ENCODE data around the gene AMPD2. TPM values are rescaled to one million over a fixed set of nuclear protein-coding genes. Genes with fewer than 3 reads are reported as not detected.

The AMPD2 gene
- total and polyA plus RNA-seq, 2 of the 8 experiments (the other 6 are each of a cell fraction or from before 2014, with no cell fraction given): 37.2 to 67.7 TPM

DNA sequence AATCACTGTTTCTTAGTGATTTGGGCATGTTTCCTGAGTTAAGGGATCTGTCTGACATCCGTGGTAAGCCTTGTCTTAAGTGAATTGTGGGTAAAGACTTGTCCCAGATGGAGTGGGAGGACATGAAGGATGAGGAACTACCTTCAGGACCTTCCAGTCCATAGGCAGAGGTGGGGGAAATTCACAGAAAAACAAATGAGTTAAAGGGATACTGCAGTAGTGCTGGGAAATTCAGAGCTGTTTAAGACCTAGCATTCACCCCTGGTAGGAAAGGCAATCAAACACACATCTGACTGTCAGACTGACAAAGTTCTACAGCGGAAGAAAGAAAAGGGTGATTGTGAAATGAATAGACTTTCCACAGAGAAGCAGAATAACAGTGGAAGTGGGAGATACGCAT lies 3.2 kb upstream of the AMPD2 start:
- Histone ChIP-seq H3K23me2 (ENCODE audit: low read depth, low read length) (peaks cover 16% of the 10 kb centered on the region), H2AK5ac (ENCODE audit: low read depth, low read length) (no peak overlapping the region), H3K4me2 (ENCODE audit: insufficient read depth in 1 of 2, low read depth in 2 of 2, low read length in 2 of 2) (no peak overlapping the region; a peak in 1 of 4 replicates), H3K79me2 (ENCODE audit: control insufficient read depth in 1 of 2, insufficient read depth in 2 of 2, low read length in 2 of 2) (peaks cover 0 to 5% of the 10 kb centered on the region in 2 experiments; a peak in 2 of 4 replicates), H2BK20ac (ENCODE audit: low read length) (no peak overlapping the region), H3K27ac (ENCODE audit: low read depth, low read length) (no peak overlapping the region), H2BK15ac (ENCODE audit: low read length) (peak overlapping the region; percentile 89; the same call in 1 of the 2 replicates), H2BK5ac (ENCODE audit: low read depth, low read length) (no peak overlapping the region), H3K9ac (replicated peaks in 1 of 4; ENCODE audit: extremely low read depth in 1 of 4, low read depth in 3 of 4, low read length in 3 of 4) (no peak overlapping the region), H2AFZ (ENCODE audit: low read length) (no peak overlapping the region), H4K91ac (replicated peaks; ENCODE audit: insufficient read length, low read length) (no peak overlapping the region), H3K9me3 (ENCODE audit: insufficient read depth in 2 of 2, low read depth in 1 of 2, low read length in 1 of 2) (no peaks in the 10 kb centered on the region), H4K20me1 (replicated peaks in 1 of 2; ENCODE audit: control insufficient read depth in 1 of 2, insufficient read depth in 2 of 2, low read length in 2 of 2) (peaks cover 0 to 3% of the 10 kb centered on the region in 2 experiments), H3K14ac (ENCODE audit: insufficient read length) (no peak overlapping the region), H3K4ac (replicated peaks; ENCODE audit: insufficient read length, low read depth, low read length) (no peak overlapping the region), H3K4me3 (ENCODE audit: extremely low read depth in 1 of 4, insufficient read depth in 2 of 4, low read depth in 3 of 4, low read length in 4 of 4) (no peak overlapping the region), H3K23ac (ENCODE audit: insufficient read length) (no peak overlapping the region), H2BK12ac (ENCODE audit: low read depth, low read length) (peak overlapping the region; percentile 70; the same call in 1 of the 2 replicates), H3K56ac (replicated peaks; ENCODE audit: insufficient read length, low read depth, low read length) (no peak overlapping the region), H3K79me1 (ENCODE audit: low read depth, low read length) (peaks cover 4% of the 10 kb centered on the region), H2BK120ac (replicated peaks; ENCODE audit: low read depth, low read length) (no peak overlapping the region), H3K27me3 (replicated peaks in 1 of 4; ENCODE audit: control insufficient read depth in 3 of 4, extremely low read depth in 1 of 4, insufficient read depth in 3 of 4, low read length in 3 of 4) (no peaks in the 10 kb centered on the region), H3K4me1 (replicated peaks in 1 of 4; ENCODE audit: control insufficient read depth in 3 of 4, insufficient read depth in 4 of 4, low read length in 3 of 4) (peaks cover 4 to 21% (median 10%) of the 10 kb centered on the region in 4 experiments), H3K36me3 (ENCODE audit: control insufficient read depth in 2 of 4, insufficient read depth in 4 of 4, low read length in 3 of 4) (no peaks in the 10 kb centered on the region), H3K18ac (ENCODE audit: extremely low read depth, low read length) (no peak overlapping the region), H4K8ac (ENCODE audit: extremely low read depth, insufficient read depth, low read length) (no peak overlapping the region), H4K5ac (ENCODE audit: insufficient read length, low read depth, low read length) (no peak overlapping the region)
- CTCF ChIA-PET (ENCODE audit: partially characterized antibody): interaction anchor here (1.0 to 6.8 kb wide), 12 partner anchors 12 to 160 kb away, joined by 3 to 92 read pairs (median 4); no protein-coding TSS in a partner anchor
- DNase-seq (ENCODE audit: low read depth in 1 of 2, low spot score in 2 of 2): no peak
- no peak for FAIRE-seq
- 88% methylated on average over 3 of the region's 3 CpGs; no CpG with 5 or more reads in 1 of the 2 experiments for WGBS, 2 experiments (ENCODE audit: extremely low coverage in 1 of 2, insufficient coverage in 1 of 2, insufficient read length in 1 of 2, insufficient replicate concordance in 2 of 2, low coverage in 1 of 2, low lambda C conversion rate in 2 of 2, missing lambda C conversion rate in 1 of 2)
- POLR2A ChIA-PET (ENCODE audit: partially characterized antibody): interaction anchor here (0.9 to 2.0 kb wide), 7 partner anchors 7 to 68 kb away, joined by 3 to 11 read pairs (median 5); partner anchors contain the start of gene GNAI3
- TF ChIP-seq EGR1 (IDR thresholded peaks at IDR 0.05; ENCODE audit: borderline replicate concordance, low read depth, low read length) (no peak), SIN3A (conservative IDR thresholded peaks at IDR 0.05 in 1 of 2, IDR thresholded peaks at IDR 0.05 in 1 of 2; ENCODE audit: low read depth in 1 of 2, low read length in 2 of 2) (no peak), SP1 (IDR thresholded peaks at IDR 0.05; ENCODE audit: low read depth, low read length) (no peak), HDAC2 (IDR thresholded peaks at IDR 0.05; ENCODE audit: borderline replicate concordance in 1 of 2, low read depth in 2 of 2, low read length in 2 of 2) (no peak), RNF2 (IDR thresholded peaks at IDR 0.05; ENCODE audit: borderline replicate concordance, low read depth, low read length, missing control alignments, poor library complexity, severe bottlenecking) (no peak), KDM4A (IDR thresholded peaks at IDR 0.05; ENCODE audit: low read depth, low read length, severe bottlenecking) (no peak), RXRA (IDR thresholded peaks at IDR 0.05; ENCODE audit: insufficient read depth, low read depth, low read length) (no peak), CBX5 (IDR thresholded peaks at IDR 0.05; ENCODE audit: low read depth, low read length) (no peak), KDM1A (IDR thresholded peaks at IDR 0.05; ENCODE audit: borderline replicate concordance, low read length) (no peak), EP300 (IDR thresholded peaks at IDR 0.05; ENCODE audit: borderline replicate concordance in 1 of 2, low read depth in 2 of 2, low read length in 2 of 2) (no peak), FOSL1 (IDR thresholded peaks at IDR 0.05; ENCODE audit: insufficient read depth, low read depth, low read length) (no peak), JUN (IDR thresholded peaks at IDR 0.05; ENCODE audit: low read depth, low read length) (no peak)

Measured in H1 (cell line).